ENCODE results near the gene CDH19.

CDH19 gene

DNA sequence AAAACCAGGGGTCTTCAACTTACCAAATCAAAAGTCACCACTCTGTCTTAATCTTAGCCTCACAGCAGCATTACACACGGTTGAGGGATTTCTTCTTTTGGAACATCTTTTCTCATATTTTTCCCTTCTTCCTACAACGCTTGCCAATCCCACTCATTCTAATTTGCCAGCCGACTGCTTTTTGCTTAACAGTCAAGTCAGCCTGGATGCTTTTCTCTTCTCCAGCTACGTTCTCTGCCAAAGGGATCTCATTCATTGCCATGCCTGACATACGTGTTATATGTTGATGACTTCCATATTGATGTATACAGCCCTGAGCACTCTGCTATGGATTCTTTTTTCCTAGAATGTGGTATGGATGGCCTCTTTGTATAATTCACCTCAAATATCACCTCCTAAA, 37.3 kb downstream of the CDH19 start:
- H3K27ac ChIP-seq = no peak overlapping the region
- TF ChIP-seq, protein P1, sequence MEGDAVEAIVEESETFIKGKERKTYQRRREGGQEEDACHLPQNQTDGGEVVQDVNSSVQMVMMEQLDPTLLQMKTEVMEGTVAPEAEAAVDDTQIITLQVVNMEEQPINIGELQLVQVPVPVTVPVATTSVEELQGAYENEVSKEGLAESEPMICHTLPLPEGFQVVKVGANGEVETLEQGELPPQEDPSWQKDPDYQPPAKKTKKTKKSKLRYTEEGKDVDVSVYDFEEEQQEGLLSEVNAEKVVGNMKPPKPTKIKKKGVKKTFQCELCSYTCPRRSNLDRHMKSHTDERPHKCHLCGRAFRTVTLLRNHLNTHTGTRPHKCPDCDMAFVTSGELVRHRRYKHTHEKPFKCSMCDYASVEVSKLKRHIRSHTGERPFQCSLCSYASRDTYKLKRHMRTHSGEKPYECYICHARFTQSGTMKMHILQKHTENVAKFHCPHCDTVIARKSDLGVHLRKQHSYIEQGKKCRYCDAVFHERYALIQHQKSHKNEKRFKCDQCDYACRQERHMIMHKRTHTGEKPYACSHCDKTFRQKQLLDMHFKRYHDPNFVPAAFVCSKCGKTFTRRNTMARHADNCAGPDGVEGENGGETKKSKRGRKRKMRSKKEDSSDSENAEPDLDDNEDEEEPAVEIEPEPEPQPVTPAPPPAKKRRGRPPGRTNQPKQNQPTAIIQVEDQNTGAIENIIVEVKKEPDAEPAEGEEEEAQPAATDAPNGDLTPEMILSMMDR (conservative IDR thresholded peaks at IDR 0.05) = no peak

DNA sequence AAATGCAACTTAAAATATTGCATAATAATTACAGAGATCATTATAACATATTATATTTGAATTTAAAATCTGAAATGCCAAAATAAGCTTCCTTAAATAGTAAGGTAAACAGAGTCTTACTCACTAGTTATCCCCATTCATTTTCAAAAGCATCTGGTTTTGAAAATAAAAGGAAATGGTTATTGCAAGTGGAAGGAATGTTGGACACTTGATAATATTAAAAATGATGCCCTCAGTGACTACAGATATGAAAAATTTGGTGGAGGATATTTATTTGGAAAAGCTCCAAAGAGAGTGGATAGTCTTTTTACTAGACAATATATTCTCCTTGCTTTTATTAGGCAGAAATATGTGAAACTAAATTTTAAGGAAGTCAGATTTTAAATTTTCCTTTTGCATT, 39.7 kb downstream of the CDH19 start:
- H3K27ac ChIP-seq = no peak overlapping the region
- TF ChIP-seq, protein P1 (conservative IDR thresholded peaks at IDR 0.05) = no peak

DNA sequence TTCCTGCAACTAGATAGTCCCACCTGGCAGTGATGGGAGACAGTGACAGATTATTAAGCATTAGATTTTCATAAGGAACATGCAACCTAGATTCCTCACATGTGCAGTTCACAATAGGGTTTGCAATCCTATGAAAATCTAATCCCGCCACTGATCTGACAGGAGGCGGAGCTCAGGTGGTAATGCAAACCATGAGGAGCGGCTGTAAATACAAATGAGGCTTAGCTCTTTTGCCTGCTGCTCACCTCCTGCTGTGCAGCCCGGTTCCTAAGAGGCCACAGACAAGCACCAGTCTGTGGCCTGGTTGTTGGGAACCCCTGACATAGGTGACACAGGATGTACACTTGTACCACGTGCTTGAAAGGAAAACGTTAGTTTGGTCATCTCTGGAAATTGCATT, 41.6 kb downstream of the CDH19 start:
- TF ChIP-seq, protein P1 (conservative IDR thresholded peaks at IDR 0.05) = no peak
- H3K27ac ChIP-seq = no peak overlapping the region

DNA sequence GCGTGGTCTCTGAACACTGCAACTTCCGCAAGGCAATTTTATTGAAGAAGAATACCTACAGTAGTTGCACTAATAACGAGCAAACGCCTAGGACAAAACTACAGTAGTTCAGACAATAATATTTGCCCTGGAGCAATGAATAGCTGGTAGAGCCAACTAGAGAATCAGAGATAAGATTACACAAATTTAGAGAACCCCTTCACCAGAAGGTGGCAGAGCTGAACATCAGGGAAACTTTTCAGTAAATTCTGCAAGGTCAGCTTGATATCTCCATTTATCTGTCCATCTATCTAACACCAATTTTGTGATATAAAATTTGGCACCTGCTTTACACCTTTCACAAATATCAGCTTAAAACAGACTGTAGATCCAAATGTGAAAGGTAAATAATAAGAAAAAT, 43.8 kb downstream of the CDH19 start:
- TF ChIP-seq, protein P1 (conservative IDR thresholded peaks at IDR 0.05) = peak; percentile 74
- no peak overlapping the region for H3K27ac ChIP-seq

DNA sequence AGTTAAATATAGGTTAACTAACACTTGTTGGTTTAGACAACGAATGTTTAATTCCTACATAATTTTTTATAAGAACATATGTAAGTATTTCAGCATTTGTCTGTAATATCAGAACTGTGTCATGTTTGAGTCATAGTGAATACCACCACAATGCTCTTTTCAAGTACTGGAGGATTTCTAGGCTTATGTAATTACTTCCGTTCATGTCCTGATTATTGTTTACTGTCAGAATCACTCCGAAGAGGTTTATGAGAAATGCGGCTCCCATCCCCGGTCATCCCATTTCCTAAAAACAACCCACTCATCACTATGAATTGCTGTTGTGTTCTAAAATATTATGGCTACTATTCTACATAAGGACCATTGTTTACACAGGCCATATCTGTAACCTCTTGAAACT, 45.1 kb downstream of the CDH19 start:
- H3K27ac ChIP-seq = no peak overlapping the region
- TF ChIP-seq, protein P1 (conservative IDR thresholded peaks at IDR 0.05) = no peak

DNA sequence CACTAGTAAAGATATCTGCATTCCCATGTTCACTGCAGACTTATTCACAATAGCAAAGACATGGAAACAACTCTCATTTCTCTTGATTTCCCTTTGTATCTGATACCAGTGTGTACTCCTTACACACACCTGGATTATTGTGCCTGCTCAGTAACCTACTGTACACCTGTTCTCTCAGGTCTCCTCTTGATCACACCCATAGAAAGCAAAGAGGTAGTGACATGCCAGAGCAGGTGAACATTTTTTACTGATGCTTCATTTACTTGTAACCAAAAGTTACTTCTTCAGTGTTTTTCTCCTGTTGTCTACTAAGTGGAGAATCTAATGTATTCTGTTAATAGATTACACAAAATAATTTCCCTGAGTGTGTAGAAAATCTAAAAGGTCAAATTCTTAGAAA, 46.8 kb downstream of the CDH19 start:
- H3K27ac ChIP-seq = no peak overlapping the region
- TF ChIP-seq, protein P1 (conservative IDR thresholded peaks at IDR 0.05) = no peak

DNA sequence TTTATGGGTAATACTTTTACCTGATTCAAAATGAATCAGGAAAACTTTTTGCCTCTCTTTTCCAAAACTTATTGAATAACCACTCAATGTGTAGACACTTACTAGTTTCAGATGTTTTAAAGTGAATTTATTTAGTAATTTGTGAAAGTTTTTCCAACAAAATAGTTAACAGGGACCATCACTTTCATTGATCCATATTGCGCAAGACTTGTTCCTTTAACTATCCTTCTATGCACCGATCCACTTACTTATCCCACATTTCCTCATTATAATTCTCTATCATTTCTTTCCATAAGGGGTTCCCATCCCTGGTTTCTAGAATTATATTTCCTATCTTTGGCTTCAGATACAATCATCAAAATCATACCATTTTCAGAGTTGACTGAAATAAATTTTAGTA, 48.3 kb downstream of the CDH19 start:
- TF ChIP-seq, protein P1 (conservative IDR thresholded peaks at IDR 0.05) = no peak
- no peak overlapping the region for H3K27ac ChIP-seq

DNA sequence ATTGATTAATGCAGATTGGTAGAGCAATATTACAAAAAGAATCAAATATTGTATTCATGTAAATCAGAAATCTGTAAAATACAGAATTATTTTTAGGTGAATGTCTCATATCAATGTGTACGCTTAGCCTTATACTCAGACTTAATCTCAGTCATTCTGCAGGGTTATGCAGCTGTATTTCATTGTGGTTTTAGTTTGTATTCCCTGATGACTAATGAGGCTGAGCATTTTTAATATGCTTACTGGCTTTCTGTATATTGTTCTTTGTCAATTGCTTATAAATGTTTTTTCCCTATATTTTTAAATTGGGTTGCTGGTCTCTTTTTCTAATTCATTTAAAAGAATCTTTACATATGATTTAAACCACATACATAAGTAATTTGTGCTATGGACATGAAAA, 50.1 kb downstream of the CDH19 start:
- H3K27ac ChIP-seq = no peak overlapping the region
- TF ChIP-seq, protein P1 (conservative IDR thresholded peaks at IDR 0.05) = no peak
